ENCODE results near the gene GPER1. TPM values are rescaled to one million over a fixed set of nuclear protein-coding genes. Genes with fewer than 3 reads are reported as not detected.
"Not testable (repeated sequence)": the region's sequence is repeated elsewhere in the genome, so short reads cannot be mapped to it uniquely, and the experiment has no call there.

GPER1 gene
- total RNA-seq, 2 donors from 2014 or later: not detected

DNA sequence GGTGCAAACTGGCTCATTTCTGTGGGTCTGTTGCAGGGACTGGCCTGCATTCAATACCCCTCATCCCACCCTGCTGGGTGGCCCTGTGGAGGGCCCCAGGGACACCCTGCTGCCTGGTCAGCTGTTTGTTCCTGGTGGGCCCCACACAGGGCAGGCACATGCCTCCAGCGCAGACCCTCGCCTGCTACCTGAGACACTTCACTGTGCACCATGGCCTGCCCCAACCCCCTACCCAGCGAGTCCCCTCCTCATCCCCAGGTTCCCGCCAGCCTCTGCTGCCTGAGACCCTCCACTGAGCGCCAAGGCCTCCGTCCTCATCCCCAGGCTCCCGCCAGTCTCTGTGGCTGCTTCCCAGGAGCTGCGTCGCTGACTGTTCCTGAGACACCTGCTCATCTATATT, 26.7 kb upstream of the GPER1 start:
- Mint-ChIP-seq H3K27ac (no peak overlapping the region), H3K36me3 (no peaks in the 10 kb centered on the region), H3K9me3 (no peaks in the 10 kb centered on the region)
- no peak for DNase-seq (ENCODE audit: low spot score in 2 of 2)
- no peak for ATAC-seq

DNA sequence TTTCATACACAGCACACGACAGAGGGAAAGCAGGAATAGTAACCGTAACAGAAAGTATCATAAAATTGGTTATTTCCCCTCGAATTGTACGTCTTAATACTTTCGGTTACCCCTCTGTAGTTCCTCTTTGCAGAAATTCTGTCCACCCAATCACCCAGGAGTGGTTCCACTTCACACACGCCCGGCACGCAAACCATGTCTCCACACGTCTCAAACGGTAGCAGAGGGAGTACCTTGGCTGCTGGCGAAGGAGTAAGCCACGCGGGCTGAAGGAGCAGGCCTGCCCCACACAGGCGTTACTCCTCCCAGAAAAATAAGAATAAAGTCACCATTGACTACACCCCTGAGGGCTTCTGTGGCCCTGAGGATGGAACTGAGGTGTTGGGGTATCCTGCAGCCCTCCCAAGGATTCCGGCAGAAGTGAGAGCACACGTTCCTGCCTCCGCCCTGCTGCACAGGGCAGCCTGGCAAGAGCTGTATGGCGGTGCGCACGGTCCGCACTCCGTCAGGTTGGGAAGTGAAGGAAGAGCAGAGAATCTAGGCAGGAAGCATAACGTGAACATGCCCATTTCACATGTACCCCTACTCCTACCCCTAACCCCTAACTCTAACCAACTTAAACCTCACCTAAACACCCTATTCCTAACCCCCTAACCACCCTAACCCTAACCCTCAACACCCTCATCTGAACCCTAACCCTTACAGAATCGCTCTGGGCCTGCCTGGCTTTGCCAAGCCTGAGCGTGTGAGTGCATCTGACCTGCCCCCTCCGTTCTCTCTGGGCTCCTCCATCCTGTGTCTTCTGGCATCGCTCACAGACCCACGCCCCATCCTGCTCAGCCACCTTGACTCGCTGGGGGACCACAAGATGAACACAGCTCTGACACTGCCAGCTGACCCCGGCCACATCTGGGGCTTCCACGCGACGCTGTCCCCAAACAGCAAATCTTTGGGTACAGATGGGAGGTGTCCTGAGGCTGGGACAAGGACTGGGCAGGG, 25.3 kb upstream of the GPER1 start:
- no peak for DNase-seq (ENCODE audit: low spot score in 2 of 2)
- Mint-ChIP-seq H3K36me3 (no peaks in the 10 kb centered on the region), H3K9me3 (no peaks in the 10 kb centered on the region), H3K27ac (no peak overlapping the region)
- no peak for ATAC-seq

DNA sequence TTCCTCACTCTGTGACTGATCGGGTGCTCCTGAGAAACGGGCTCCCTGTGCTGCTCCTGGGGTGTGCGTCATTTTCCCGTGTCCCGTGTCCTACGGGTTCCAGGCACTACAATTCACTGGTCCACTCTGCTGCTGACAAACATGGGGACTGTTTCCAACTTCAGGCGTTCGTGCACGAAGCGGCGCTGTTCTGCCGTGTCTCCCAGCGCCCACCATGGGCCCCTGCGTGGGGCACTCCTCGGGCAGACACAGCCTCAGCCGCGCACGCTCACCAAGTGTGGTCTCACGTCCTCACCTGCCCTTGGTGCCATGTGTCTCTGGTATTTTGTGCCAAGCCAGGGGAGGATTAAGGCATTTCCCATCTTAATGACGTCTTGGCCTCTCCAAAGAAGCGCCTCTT, 24.6 kb upstream of the GPER1 start:
- no peak for ATAC-seq
- H3K27ac Mint-ChIP-seq: no peak overlapping the region
- H3K9me3 Mint-ChIP-seq: no peaks in the 10 kb centered on the region
- no peak for DNase-seq (ENCODE audit: low spot score in 2 of 2)
- H3K36me3 Mint-ChIP-seq: no peaks in the 10 kb centered on the region

DNA sequence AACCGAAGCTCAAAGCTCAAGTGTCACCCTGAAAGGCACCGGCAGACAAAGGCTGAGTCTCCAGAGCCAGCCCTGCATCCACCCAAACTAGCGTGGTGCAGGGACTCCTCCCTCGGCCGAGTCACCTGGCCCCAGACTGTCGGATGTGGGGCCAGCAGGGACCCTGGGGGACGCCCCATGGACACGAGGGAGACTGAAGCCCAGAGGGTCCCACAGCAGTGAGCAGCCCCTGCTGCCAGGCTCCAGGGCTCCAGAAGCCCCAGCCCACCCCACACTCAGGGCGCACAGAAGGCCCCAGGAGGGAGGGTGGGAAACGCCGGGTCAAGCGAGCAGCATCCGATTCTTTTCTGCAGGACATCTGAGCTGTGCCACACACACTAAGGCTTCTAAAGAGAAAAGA, 23.3 kb upstream of the GPER1 start:
- Mint-ChIP-seq H3K36me3 (no peaks in the 10 kb centered on the region), H3K9me3 (no peaks in the 10 kb centered on the region)
- ATAC-seq: no peak

DNA sequence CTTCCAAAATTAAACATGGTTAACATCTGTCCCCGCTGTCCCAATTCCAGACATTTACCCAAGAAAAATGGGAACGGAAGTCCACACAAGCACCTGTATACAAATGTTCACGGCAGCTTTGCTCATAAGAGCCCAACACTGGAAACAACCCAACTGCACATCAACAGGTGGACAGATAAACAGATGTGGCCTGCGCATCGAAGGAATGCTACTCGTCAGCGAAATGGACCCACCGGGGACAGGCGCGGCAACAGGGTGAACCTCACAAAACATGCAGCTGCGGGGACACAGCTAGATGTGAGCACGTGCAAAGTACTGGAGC, 22.7 kb upstream of the GPER1 start:
- DNase-seq (ENCODE audit: low spot score in 2 of 2) (no peak), ATAC-seq (no peak)
- Mint-ChIP-seq H3K36me3 (no peaks in the 10 kb centered on the region), H3K27ac (no peak overlapping the region), H3K9me3 (no peaks in the 10 kb centered on the region)

More for the DNA sequence above, 23.3 kb upstream of the GPER1 start:
- H3K27ac Mint-ChIP-seq: no peak overlapping the region
- DNase-seq (ENCODE audit: low spot score in 2 of 2): no peak

DNA sequence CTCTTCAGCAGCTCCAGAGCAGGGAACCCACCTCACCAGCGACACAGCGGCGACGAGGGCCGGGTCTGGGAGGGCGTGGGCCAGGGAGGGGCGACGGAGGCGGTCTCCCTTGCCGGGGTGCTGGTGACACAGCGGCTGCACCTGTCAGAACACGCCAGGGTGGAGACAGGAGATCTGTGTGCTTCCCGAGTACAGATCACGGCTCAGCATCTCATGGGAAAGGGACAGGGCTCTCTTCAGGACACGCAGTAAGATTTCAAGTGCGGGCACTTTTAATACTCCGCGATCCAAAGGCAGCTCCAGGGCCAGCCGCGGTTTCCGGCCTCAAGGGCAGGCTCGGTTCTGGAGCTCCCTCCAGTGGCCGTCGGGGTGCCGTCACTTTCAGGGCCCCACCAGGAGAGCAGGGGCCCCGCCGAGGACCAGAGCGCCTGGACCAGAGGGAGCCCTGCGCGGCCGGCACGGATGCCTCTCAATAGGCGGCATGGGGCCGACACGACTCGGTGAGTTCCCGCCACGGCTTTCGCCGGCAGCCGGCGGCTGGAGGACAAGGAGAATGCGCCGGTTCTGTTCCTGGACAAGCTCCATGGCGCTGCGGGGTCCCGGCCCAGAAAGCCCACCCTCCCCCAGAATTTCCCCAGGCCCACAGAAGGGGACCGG, 22.2 kb upstream of the GPER1 start:
- peak; percentile 73 to 88 for DNase-seq (ENCODE audit: low spot score in 2 of 2)
- Mint-ChIP-seq H3K27ac (no peak overlapping the region), H3K9me3 (no peaks in the 10 kb centered on the region), H3K36me3 (no peaks in the 10 kb centered on the region)
- peak; percentile 96 to 97 for ATAC-seq

DNA sequence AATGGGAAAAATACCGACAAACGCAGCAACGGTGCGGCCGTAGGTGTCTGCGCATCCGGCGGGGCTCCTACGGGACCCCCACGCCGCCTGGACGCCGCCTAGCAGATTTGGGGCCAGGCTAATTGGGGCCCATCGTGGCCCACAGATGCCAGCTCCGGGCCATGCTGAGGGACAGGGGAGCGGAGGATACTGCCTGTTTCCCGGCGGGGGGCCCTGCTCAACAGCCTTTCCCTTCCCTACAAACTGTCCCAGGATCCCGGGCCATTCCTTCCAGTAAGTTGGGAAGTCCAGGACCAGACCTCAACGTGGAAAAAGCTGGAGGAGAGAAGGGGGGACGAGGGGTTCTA, 21.7 kb upstream of the GPER1 start:
- DNase-seq (ENCODE audit: low spot score in 2 of 2) (no peak), ATAC-seq (no peak)
- Mint-ChIP-seq H3K36me3 (no peaks in the 10 kb centered on the region), H3K9me3 (no peaks in the 10 kb centered on the region), H3K27ac (no peak overlapping the region)

DNA sequence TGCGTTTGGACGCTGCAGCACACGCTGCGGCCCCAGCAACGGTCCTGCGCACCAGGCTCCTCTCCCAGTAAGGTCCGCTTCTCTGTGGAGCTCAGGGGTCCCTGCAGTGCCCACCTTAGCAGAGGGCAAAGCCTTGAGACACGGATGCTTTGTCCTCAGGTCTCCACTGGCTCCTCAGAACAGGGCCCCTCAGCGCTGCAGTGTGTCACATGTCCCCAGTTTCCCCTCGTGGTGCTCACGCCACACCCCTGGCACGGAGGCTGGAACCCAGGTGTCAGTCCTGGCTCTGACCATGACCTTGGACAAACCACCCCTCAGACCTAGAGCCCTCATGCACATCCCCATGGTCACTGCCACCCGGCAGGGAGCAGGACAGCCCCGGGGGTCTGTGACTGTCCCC, 19.9 kb upstream of the GPER1 start:
- Mint-ChIP-seq H3K27ac (no peak overlapping the region), H3K9me3 (no peaks in the 10 kb centered on the region), H3K36me3 (no peaks in the 10 kb centered on the region)
- ATAC-seq (no peak), DNase-seq (ENCODE audit: low spot score in 2 of 2) (no peak)

DNA sequence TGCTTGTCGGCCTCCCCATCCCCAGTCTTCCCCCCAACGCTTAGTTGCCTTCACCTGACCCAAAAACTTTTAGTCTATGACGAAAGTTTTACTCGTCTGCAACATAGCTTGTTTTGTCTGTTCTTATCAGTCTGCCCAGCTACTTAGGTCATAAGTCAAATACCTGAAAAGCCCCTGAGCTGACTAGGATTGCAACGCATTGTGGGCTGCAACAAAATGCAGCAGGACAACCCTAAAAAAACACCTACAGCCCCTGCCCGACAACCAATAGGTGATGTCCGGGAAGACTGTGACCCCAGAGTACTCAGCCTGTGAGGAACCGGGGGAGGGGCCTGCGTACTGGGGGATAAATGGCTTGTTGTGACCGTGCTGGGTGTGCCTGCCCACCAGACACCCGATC, 19.3 kb upstream of the GPER1 start:
- H3K27ac Mint-ChIP-seq: no peak overlapping the region
- ATAC-seq: no peak

DNA sequence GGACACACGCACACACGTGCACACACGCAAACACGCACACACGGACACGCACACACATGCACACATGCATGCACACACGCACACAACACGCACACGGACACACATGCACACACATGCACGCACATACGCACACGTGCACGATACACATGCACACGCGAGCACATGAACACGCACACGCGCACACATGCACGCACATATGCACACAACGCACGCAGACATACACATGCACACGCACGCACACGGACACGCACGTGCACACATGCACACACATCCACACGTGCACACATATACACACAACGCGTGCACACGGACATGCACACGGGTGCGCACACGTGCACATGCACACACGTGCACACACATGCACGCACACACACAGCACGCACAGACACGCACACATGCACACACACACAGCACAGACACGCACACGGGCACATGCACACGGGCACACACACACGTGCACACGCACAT, 17.3 kb upstream of the GPER1 start:
- no peaks in the 10 kb centered on the region for H3K36me3 Mint-ChIP-seq
- ATAC-seq (no peak), DNase-seq (ENCODE audit: low spot score in 2 of 2) (no peak)
- no peaks in the 10 kb centered on the region for H3K9me3 Mint-ChIP-seq
- H3K27ac Mint-ChIP-seq: no peak overlapping the region

More for the DNA sequence above, 19.3 kb upstream of the GPER1 start:
- no peak for DNase-seq (ENCODE audit: low spot score in 2 of 2)
- H3K9me3 Mint-ChIP-seq: no peaks in the 10 kb centered on the region
- H3K36me3 Mint-ChIP-seq: no peaks in the 10 kb centered on the region

DNA sequence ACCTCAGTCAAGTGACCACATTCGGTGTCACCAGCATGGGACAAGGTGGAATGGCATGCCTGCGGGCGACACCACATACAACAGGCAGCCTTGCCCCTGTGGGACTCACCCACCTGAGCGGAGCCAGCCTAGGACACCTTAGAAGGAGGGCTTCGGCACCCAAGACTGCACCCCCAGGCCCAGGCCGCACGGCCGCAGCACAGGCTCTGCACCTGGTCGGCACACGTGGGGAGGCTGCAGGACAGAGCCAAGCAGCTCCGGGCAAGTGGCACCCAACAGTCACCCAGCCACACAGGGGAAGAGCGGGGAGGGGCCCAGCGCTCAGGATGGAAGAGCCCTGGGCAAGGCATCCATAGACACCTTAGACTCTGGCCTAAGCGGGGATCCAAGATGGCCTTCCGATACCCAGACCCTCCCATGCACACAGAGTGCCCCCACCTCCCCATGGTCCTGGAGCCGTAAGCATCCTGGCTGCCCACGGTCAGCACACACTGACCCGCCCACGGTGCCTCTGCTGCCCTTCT, 16.1 kb upstream of the GPER1 start:
- Mint-ChIP-seq H3K36me3 (no peaks in the 10 kb centered on the region), H3K9me3 (no peaks in the 10 kb centered on the region), H3K27ac (no peak overlapping the region)
- DNase-seq (ENCODE audit: low spot score in 2 of 2) (no peak), ATAC-seq (no peak)

DNA sequence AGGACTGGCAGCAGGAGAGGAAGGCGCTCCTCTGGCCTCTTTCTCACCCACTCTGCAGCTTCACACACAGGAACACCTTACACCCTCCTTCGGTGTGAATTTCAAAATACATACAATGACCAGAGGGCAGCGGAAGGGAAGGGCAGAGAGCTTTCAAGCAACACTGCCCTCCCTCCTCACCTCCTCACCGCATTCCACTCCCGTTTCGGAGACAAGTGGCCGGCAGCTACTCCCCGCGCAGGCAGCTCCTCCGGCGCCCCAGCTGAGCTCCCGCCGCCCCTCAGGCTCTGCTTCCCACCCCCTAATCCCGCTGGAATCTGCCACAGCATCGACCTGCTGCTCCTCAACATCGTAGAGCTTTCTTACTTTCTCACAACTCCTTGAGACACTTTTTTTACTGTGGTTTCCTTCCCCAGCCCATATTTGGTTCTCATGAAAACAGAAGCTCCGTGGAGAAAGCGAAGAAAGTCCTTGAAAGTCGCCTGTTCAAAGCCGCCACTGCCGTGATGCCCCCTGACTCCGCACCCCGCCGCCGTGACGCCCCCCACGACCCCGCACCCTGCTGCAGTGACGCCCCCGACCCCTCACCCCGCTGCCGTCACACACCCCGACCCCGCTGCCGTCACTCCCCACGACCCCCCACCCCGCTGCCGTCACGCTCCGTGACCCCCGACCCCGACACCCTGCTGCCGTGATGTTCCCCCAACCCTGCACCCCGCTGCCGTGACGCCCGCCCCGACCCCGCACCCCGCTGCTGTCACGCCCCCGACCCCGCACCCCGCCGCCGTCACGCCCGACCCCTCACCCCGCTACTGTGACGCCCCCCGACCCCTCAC, 14.6 kb upstream of the GPER1 start:
- Mint-ChIP-seq H3K36me3 (no peaks in the 10 kb centered on the region), H3K9me3 (no peaks in the 10 kb centered on the region), H3K27ac (peak overlapping the region in 1 of 2 donors; percentile 44)
- DNase-seq (ENCODE audit: low spot score in 2 of 2) (no peak), ATAC-seq (no peak)

- not testable (repeated sequence) for DNase-seq (ENCODE audit: low spot score in 2 of 2); H3K36me3 Mint-ChIP-seq; H3K9me3 Mint-ChIP-seq; ATAC-seq
- H3K27ac Mint-ChIP-seq: peak overlapping the region in 1 of 2 donors; percentile 39
Observed at GRCh38 chr7:1074018-1074417, 13.9 kb upstream of the GPER1 start.

- no peaks in the 10 kb centered on the region for H3K36me3 Mint-ChIP-seq
Observed at GRCh38 chr7:1074593-1075431, 13.1 kb upstream of the GPER1 start.

DNA sequence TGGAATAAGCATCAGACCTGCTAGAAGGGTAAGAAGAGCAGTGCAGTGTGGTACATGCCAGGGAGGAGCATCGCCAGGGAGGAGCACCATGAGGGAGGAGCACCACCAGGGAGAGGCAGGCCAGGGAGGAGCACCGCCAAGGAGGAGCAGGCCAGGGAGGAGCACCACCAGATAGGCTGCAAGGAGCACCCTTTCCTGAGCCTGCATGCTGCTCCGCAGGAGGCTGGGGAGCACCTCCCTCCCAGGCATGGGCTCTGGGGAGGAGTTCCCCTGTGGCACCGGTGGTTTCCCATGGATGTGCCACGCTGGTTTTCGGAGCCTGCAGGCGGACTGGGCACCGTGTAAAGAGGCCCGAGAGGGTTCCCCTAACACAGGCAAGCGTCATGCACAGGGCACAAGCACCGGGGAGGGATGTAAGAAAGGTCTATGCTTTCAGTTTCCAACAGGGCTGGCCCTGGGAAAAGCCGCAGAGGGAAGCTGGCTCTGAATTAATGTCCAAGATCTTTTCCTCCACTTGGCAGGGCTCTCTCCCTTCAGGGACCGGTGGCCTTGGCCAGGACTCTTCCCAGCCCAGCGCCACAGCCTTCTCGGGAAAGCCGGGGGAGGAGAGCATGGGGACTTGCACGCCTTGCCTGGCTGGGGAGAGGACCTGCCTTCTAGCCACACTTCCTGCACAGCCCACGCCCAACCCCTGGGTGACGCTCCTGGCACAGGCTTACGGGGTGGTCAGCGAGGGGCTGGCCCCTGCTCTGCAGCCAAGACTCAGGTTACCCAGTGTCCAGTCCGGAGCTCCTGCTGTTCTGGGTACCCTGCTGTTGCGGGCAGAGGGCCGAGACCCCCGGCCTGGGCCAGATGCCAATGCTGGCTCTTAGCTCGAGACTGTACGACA, 11.5 kb upstream of the GPER1 start:
- H3K27ac Mint-ChIP-seq: peak overlapping the region in 1 of 2 donors; percentile 33
- ATAC-seq: no peak
- no peaks in the 10 kb centered on the region for H3K9me3 Mint-ChIP-seq
- DNase-seq (ENCODE audit: low spot score in 2 of 2): no peak
- H3K36me3 Mint-ChIP-seq: no peaks in the 10 kb centered on the region

More at GRCh38 chr7:1074593-1075431, 13.1 kb upstream of the GPER1 start:
- DNase-seq (ENCODE audit: low spot score in 2 of 2) (no peak), ATAC-seq (no peak)
- Mint-ChIP-seq H3K27ac (no peak overlapping the region), H3K9me3 (no peaks in the 10 kb centered on the region)
